KG1 (cell line): ENCODE results near the gene KRT31.
"Not testable (repeated sequence)": the region's sequence is repeated elsewhere in the genome, so short reads cannot be mapped to it uniquely, and the experiment has no call there.

Experiments
- DNase-seq: peaks from one replicate; lab custom pipeline; 2025; lab: John Stamatoyannopoulos, UW

The KRT31 gene

GRCh38 chr17:41417576-41418015, 20.2 kb upstream of the KRT31 start:
- DNase-seq = no peak

DNA sequence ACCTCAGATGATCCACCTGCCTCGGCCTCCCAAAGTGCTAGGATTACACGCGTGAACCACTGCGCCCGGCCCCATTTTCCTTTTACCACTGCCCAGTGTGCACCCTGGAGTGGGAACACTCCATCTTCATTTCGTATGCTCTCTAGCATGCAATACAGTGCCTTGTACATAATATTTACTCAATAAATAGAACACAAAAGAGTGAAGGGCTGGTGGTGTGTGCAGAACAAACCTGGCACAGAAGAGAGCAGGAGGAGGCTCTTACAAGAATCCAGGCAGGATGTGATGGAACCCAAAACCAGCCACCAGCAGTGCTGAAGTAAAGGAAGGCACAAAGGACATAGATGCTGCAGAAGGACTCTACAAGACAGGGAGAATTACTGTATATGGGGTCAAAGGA, 19.7 kb upstream of the KRT31 start:
- DNase-seq = no peak

- DNase-seq = no peak
Observed at GRCh38 chr17:41416479-41416878, 19.1 kb upstream of the KRT31 start.

DNA sequence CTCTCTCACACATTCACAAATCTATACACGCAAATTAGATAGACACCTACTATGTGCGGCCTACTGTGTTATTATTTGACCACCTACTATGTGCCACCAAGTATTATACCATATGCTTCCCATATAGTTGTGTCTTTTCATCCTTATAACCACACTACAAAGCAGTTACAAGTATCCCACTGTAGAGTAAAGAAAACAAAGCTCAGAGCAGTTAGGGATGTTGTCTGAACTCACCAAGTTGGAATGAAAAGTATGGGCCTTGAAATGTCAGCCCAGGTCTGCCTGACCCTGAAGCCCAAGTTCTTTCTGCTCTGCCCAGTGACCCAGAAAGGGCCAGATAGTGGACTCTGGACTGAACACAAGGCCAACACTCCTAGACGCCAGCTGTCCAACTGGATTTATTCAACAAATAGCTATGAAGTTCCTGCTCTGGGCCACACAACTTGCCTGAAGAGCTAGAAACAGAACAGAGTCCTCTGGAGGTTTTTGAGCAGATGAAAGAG, 18.5 kb upstream of the KRT31 start:
- no peak for DNase-seq

- no peak for DNase-seq
Observed at GRCh38 chr17:41415411-41415810, 18.0 kb upstream of the KRT31 start.

DNA sequence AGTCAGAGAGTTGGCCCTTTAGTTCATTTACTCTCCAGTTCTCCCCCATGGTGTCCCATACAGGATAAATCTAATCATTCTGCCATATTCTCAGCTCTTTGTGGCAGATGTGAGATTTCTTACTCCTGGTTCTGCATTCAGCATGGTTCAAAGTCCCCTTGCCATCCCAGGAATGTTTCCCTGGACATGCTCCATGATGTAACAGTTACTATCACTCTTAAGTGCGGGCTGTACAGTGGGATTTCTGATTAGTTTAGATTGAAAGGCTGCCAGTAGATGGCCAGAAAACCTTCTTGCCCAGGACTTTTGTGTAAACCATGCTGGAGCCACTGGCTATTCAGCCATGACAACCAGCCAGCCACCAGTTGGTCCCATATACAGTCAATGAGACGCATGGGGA, 16.6 kb upstream of the KRT31 start:
- DNase-seq = no peak

- no peak for DNase-seq
Observed at GRCh38 chr17:41413353-41413957, 16.0 kb upstream of the KRT31 start.

- no peak for DNase-seq
Observed at GRCh38 chr17:41411072-41411840, 13.8 kb upstream of the KRT31 start.

DNA sequence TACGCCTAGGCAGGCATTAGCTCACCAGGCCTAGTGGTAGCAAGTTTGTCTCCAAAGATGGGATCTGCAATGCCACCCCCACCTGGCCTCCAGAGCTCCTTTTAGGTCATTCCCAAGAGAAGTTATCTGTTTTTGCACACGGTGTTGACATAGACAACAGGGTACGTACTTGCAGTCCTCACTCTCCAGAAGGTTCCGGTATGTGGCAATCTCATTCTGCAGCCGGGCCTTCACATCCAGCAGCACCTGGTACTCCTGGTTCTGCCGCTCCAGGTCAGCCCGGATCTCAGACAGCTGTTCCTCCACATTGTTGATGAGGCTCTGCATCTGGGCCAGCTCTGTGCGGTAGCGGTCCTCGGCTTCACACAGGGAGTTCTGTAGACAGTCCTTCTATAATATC, 9.8 kb upstream of the KRT31 start:
- DNase-seq = no peak

DNA sequence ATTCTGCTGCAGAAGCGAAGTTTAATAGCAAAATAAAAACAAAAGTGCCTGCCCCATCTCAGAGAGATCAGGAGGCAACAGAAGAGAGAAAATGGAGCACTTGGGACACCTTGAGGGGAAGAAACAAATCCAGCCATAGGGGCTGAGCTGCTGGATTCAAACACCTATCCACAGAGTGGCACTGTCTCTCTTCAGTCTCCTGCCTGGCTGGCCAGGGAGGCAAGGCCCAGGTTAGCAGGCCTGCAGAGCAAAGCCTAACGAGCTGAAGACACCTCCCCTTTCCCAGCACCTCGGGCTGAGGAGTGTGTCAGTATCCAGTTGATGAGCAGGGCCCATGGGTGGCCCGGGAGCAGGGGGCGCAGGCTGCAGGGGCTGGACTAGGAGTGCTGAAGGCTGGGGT, 8.8 kb upstream of the KRT31 start:
- DNase-seq = no peak

GRCh38 chr17:41404024-41404671, 6.7 kb upstream of the KRT31 start:
- DNase-seq = no peak

DNA sequence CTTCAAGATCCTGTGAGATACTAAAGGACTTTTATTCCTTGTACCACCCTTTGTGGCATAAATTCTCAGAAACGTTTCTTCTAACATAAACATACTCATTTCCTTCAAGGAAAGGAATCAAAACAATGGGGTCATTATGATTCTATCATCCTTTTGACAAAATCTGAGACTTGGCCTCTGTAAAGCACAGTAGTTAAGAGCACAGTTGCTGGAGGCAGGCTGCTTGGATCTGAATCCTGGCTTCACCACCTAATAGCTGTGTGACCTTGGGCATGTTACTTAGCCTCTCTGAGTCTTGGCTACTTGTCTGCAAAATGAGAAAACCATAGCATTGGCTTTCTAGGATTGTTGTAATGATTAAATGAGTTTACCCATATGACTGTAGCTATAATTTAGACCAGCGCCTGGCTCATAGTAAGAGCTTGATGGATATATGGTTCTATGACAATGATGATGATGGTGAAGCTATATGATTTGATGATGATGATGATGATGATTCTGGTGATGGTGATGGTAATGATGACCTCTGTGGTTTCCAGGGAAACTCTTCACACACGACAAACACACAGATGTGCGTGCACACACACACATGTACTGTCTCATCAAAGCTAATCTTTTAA, 6.1 kb upstream of the KRT31 start:
- DNase-seq = no peak

DNA sequence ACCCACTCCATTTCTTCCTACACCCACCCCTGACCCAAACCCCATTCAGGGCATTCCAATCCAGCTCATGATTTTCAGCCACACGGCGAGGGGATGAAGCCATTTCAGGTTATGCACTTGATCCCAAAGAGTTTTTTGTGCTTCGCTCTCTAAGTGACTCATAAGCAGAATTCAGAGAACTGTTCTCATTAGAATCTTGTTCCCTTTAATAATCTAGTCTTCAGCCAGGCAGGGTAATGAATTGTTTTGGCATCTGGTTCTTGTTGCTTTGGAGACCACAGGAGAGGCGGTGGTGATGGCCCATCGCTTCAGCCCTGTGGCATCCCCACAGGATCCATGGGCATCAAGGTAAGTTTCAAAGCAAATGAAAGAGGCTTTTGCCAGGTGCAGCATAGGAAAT, 4.8 kb upstream of the KRT31 start:
- no peak for DNase-seq

DNA sequence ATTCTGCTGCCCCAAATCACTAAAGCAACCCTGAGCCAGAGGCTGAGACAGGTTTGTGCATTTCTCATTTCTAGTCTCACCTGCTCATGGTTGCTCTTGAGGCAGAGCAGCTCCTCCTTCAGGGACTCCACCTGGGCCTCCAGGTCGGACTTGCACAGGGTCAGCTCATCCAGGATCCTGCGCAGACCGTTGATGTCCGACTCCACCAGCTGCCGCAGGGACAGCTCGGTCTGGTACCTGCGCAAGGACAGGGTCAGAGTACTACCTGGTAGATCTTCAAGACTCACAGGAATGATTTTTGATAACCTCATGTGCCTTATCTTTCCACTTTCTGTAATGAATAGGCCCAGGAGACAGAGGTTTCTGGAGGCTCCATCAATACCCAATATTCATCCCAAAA, 1.1 kb downstream of the KRT31 start:
- no peak for DNase-seq

- no peak for DNase-seq
Observed at GRCh38 chr17:41395611-41396010, 1.8 kb downstream of the KRT31 start.

DNA sequence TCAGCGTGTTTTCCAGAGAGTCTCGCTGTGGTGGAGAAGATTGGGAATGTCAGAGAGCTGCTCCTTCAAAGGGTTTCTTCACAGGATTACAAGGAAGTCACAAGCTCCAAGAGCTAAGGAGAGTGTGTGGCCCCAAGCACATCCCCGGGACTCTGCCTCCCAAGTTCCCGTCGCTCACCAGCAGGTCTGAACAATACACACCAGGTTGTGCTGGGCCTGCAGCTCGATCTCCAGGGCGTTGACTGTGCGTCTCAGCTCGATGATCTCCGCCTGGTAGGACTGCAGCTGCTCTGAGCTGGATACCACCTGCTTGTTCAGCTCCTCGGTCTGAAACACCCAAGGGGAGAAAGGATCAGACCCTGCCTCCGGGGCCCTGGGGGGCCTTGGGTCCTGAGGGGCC, 2.4 kb downstream of the KRT31 start:
- not testable (repeated sequence) for DNase-seq

- DNase-seq = no peak
Observed at GRCh38 chr17:41394254-41394996, 3.0 kb downstream of the KRT31 start.

GRCh38 chr17:41393826-41394225, 3.6 kb downstream of the KRT31 start:
- no peak for DNase-seq

GRCh38 chr17:41393294-41393693, 4.1 kb downstream of the KRT31 start:
- DNase-seq = no peak

- no peak for DNase-seq
Observed at GRCh38 chr17:41392278-41392677, 5.1 kb downstream of the KRT31 start.

DNA sequence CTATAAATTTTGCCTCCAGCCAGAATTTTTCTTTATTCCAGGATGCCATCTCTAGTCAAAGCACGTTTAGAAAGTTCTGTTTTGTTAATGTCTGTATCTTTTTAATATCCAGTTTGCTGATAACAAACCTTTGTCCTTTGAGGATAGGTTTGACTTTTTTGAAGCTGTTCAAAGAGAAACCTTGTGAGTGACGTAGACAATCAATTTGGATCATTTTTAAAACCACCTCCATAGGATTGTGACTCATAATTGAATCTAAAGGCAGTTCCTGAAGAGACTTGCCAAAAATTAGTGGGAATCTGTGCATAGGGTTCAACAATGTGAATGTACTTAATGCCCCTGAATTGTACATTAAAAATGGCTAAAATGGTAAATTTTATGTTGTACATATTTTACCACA, 5.9 kb downstream of the KRT31 start:
- no peak for DNase-seq

- DNase-seq = no peak
Observed at GRCh38 chr17:41390411-41390938, 6.9 kb downstream of the KRT31 start.
